PC-9 (cell line): ENCODE data around the gene STIL.

Experiments used
- CTCF ChIP-seq: fragments of 200-600 bp; sonication (generic); conservative IDR thresholded peaks from 2 replicates; pipeline ENCODE4 v1.6.1; 2017; ENCODE audit warnings: mixed run types, antibody characterized with exemption, mild to moderate bottlenecking, moderate library complexity
- EZH2 ChIP-seq: fragments of 200-600 bp; sonication (generic); IDR thresholded peaks from 2 replicates; pipeline ENCODE4 v1.8.0; 2017; ENCODE audit warnings: antibody characterized with exemption, low read depth

GRCh38 chr1:47201179-47201578 lies 112.8 kb downstream of the STIL start:
- TF ChIP-seq CTCF (no peak), EZH2 (no peak)
